CD8-positive, alpha-beta memory T cell (primary cell): ENCODE measurements around the gene THUMPD1. TPM values are rescaled to one million over a fixed set of nuclear protein-coding genes. Genes with fewer than 3 reads are reported as not detected.
"Not testable (repeated sequence)": the region's sequence is repeated elsewhere in the genome, so short reads cannot be mapped to it uniquely, and the experiment has no call there.

Experiments
- CTCF ChIA-PET: fragments of 350-600 bp; sonication (Branson Sonifier 250); formaldehyde crosslinking; loops from one replicate; lab custom pipeline; 2021; ENCODE audit warnings: antibody characterized with exemption; lab: Charles Lee
- POLR2A ChIA-PET: fragments of 350-600 bp; sonication (Branson Sonifier 250); formaldehyde crosslinking; loops from one replicate; lab custom pipeline; 2021; ENCODE audit warnings: antibody characterized with exemption; lab: Charles Lee
- DNase-seq, 5 donors: peaks; one replicate each; pipeline versions ENCODE4 v3.0.0 to v3.0.0-alpha.2; 2020 to 2022; ENCODE audit warnings: mixed read lengths in 1 of 5
- H3K27ac ChIP-seq: one replicate; pipeline ENCODE4 v1.7.0; 2013; ENCODE audit warnings: low read depth, mild to moderate bottlenecking, low read length, moderate library complexity
- H3K27me3 ChIP-seq: 2 replicates; pipeline ENCODE4 v1.7.0; 2013; ENCODE audit warnings: low read length, mild to moderate bottlenecking; ENCODE audit not compliant: insufficient read depth, poor library complexity, severe bottlenecking
- H3K36me3 ChIP-seq: 2 replicates; pipeline ENCODE4 v1.7.0; 2013; ENCODE audit warnings: mild to moderate bottlenecking, low read length, moderate library complexity; ENCODE audit not compliant: insufficient read depth
- H3K4me1 ChIP-seq: 2 replicates; pipeline ENCODE4 v1.7.0; 2013; ENCODE audit warnings: mild to moderate bottlenecking, low read length, moderate library complexity; ENCODE audit not compliant: insufficient read depth
- H3K4me3 ChIP-seq: 2 replicates; pipeline ENCODE4 v1.7.0; 2013; ENCODE audit warnings: mild to moderate bottlenecking, low read length
- H3K9me3 ChIP-seq: 2 replicates; pipeline ENCODE4 v1.7.0; 2013; ENCODE audit warnings: mild to moderate bottlenecking, low read length
- H3K27ac Mint-ChIP-seq, 8 donors: one replicate each; pipeline ENCODE4 v1.8.0; 2020 to 2021; ENCODE audit warnings: mixed read lengths in 8 of 8, mild to moderate bottlenecking in 6 of 8, inconsistent platforms in 3 of 8, moderate library complexity in 3 of 8
- H3K27me3 Mint-ChIP-seq, 2 donors: one replicate each; pipeline ENCODE4 v1.8.0; 2020 to 2021; ENCODE audit warnings: mixed read lengths in 2 of 2, mild to moderate bottlenecking in 1 of 2, moderate library complexity in 1 of 2
- H3K36me3 Mint-ChIP-seq, 3 donors: one replicate each; pipeline ENCODE4 v1.8.0; 2020 to 2021; ENCODE audit warnings: mixed read lengths in 3 of 3, inconsistent platforms in 1 of 3, mild to moderate bottlenecking in 1 of 3
- H3K4me1 Mint-ChIP-seq, 3 donors: one replicate each; pipeline ENCODE4 v1.8.0; 2020 to 2021; ENCODE audit warnings: mixed read lengths in 3 of 3, inconsistent platforms in 1 of 3, mild to moderate bottlenecking in 1 of 3
- H3K4me3 Mint-ChIP-seq, 7 donors: one replicate each; pipeline ENCODE4 v1.8.0; 2020 to 2021; ENCODE audit warnings: mixed read lengths in 7 of 7, mild to moderate bottlenecking in 6 of 7, moderate library complexity in 4 of 7, inconsistent platforms in 2 of 7
- H3K9me3 Mint-ChIP-seq, 5 donors: one replicate each; pipeline ENCODE4 v1.8.0; 2020 to 2022; ENCODE audit warnings: mixed read lengths in 5 of 5, mild to moderate bottlenecking in 3 of 5, moderate library complexity in 2 of 5, inconsistent platforms in 1 of 5
- polyA plus RNA-seq: library from polyadenylated mRNA; unstranded; fragments of 300-500 nt; fragmentation: Illumina TruSeq; gene quantifications from one replicate; pipeline ENCODE4 v1.2.3, GENCODE V29; 2021
- total RNA-seq, 2 experiments: library from RNA; stranded (reverse); gene quantifications; one replicate each; pipeline ENCODE4 v1.2.3, GENCODE V29; 2021

The THUMPD1 gene
- total and polyA plus RNA-seq, 3 experiments from 2014 or later = 52.2 to 74.4 (median 54.1) TPM

- POLR2A ChIA-PET, H3K9me3 Mint-ChIP-seq, CTCF ChIA-PET, H3K27ac Mint-ChIP-seq, H3K27me3 Mint-ChIP-seq, H3K4me1 ChIP-seq, H3K36me3 Mint-ChIP-seq, H3K4me3 Mint-ChIP-seq, H3K36me3 ChIP-seq, H3K9me3 ChIP-seq, DNase-seq, H3K27ac ChIP-seq, H3K27me3 ChIP-seq, H3K4me3 ChIP-seq, H3K4me1 Mint-ChIP-seq: not testable (repeated sequence)
These were observed 33.5 kb downstream of the THUMPD1 start for GRCh38 chr16:20708129-20708528.

- POLR2A ChIA-PET = no interaction called here
These were observed 34.2 kb downstream of the THUMPD1 start for GRCh38 chr16:20707461-20707860.

GRCh38 chr16:20705972-20706371 is 35.6 kb downstream of the THUMPD1 start:
- H3K4me1 ChIP-seq, H3K27me3 Mint-ChIP-seq, DNase-seq, H3K9me3 ChIP-seq, H3K27me3 ChIP-seq, CTCF ChIA-PET, H3K36me3 ChIP-seq, H3K27ac Mint-ChIP-seq, H3K9me3 Mint-ChIP-seq, H3K4me3 Mint-ChIP-seq, H3K27ac ChIP-seq, H3K4me3 ChIP-seq, POLR2A ChIA-PET, H3K4me1 Mint-ChIP-seq: not testable (repeated sequence)
- peaks cover 3 to 12% (median 7%) of the 10 kb centered on the region in 3 donors for H3K36me3 Mint-ChIP-seq

More at GRCh38 chr16:20707461-20707860, 34.2 kb downstream of the THUMPD1 start:
- peaks cover 0 to 1% (median 0%) of the 10 kb centered on the region in 5 donors for H3K9me3 Mint-ChIP-seq
- no peaks in the 10 kb centered on the region for H3K4me1 Mint-ChIP-seq
- H3K4me1 ChIP-seq = no peaks in the 10 kb centered on the region
- H3K4me3 ChIP-seq = no peak overlapping the region
- no peaks in the 10 kb centered on the region for H3K9me3 ChIP-seq
- no peaks in the 10 kb centered on the region for H3K36me3 ChIP-seq
- no peaks in the 10 kb centered on the region for H3K27me3 ChIP-seq
- CTCF ChIA-PET = no interaction called here
- H3K27ac ChIP-seq = no peak overlapping the region
- peaks cover 0 to 2% of the 10 kb centered on the region in 2 donors for H3K27me3 Mint-ChIP-seq
- DNase-seq = no peak
- no peak overlapping the region for H3K4me3 Mint-ChIP-seq
- H3K36me3 Mint-ChIP-seq = peaks cover 3 to 12% (median 6%) of the 10 kb centered on the region in 3 donors
- no peak overlapping the region for H3K27ac Mint-ChIP-seq

- no peak for DNase-seq
These were observed 37.3 kb downstream of the THUMPD1 start for GRCh38 chr16:20704281-20704680.

GRCh38 chr16:20701692-20702091 is 39.9 kb downstream of the THUMPD1 start:
- H3K9me3 Mint-ChIP-seq, H3K27me3 Mint-ChIP-seq, H3K36me3 Mint-ChIP-seq, H3K4me1 Mint-ChIP-seq, H3K4me1 ChIP-seq, DNase-seq, H3K27ac ChIP-seq, H3K9me3 ChIP-seq, H3K27me3 ChIP-seq, H3K36me3 ChIP-seq, H3K4me3 ChIP-seq, H3K27ac Mint-ChIP-seq, H3K4me3 Mint-ChIP-seq, POLR2A ChIA-PET, CTCF ChIA-PET: not testable (repeated sequence)

More at GRCh38 chr16:20704281-20704680, 37.3 kb downstream of the THUMPD1 start:
- CTCF ChIA-PET = no interaction called here
- Mint-ChIP-seq H3K27me3 (peaks cover 0 to 4% of the 10 kb centered on the region in 2 donors), H3K4me1 (no peaks in the 10 kb centered on the region), H3K36me3 (peaks cover 3 to 12% (median 7%) of the 10 kb centered on the region in 3 donors), H3K27ac (no peak overlapping the region), H3K9me3 (peaks cover 0 to 5% (median 1%) of the 10 kb centered on the region in 5 donors), H3K4me3 (no peak overlapping the region)
- Histone ChIP-seq H3K36me3 (no peaks in the 10 kb centered on the region), H3K27ac (no peak overlapping the region), H3K9me3 (no peaks in the 10 kb centered on the region), H3K27me3 (no peaks in the 10 kb centered on the region), H3K4me3 (no peak overlapping the region), H3K4me1 (no peaks in the 10 kb centered on the region)
- POLR2A ChIA-PET = no interaction called here

- Histone ChIP-seq H3K9me3 (no peaks in the 10 kb centered on the region), H3K4me1 (no peaks in the 10 kb centered on the region), H3K4me3 (no peak overlapping the region), H3K36me3 (no peaks in the 10 kb centered on the region), H3K27ac (no peak overlapping the region), H3K27me3 (no peaks in the 10 kb centered on the region)
- Mint-ChIP-seq H3K27me3 (peaks cover 2 to 29% of the 10 kb centered on the region in 2 donors), H3K9me3 (peaks cover 0 to 3% (median 0%) of the 10 kb centered on the region in 5 donors), H3K36me3 (no peaks in the 10 kb centered on the region), H3K4me1 (no peaks in the 10 kb centered on the region), H3K27ac (no peak overlapping the region), H3K4me3 (no peak overlapping the region)
- DNase-seq = no peak
- POLR2A ChIA-PET = no interaction called here
- CTCF ChIA-PET = no interaction called here
These were observed 45.0 kb downstream of the THUMPD1 start for GRCh38 chr16:20696618-20697017.

GRCh38 chr16:20695024-20695423 is 46.6 kb downstream of the THUMPD1 start:
- Histone ChIP-seq H3K36me3 (no peaks in the 10 kb centered on the region), H3K9me3 (no peaks in the 10 kb centered on the region), H3K4me1 (no peaks in the 10 kb centered on the region), H3K27ac (no peak overlapping the region), H3K4me3 (no peak overlapping the region), H3K27me3 (no peaks in the 10 kb centered on the region)
- Mint-ChIP-seq H3K4me3 (no peak overlapping the region), H3K9me3 (peaks cover 0 to 2% (median 0%) of the 10 kb centered on the region in 5 donors), H3K36me3 (no peaks in the 10 kb centered on the region), H3K27ac (no peak overlapping the region), H3K4me1 (no peaks in the 10 kb centered on the region), H3K27me3 (peaks cover 0 to 32% of the 10 kb centered on the region in 2 donors)
- CTCF ChIA-PET = no interaction called here
- DNase-seq = no peak
- POLR2A ChIA-PET = no interaction called here

- H3K4me3 ChIP-seq, H3K4me1 Mint-ChIP-seq, H3K9me3 ChIP-seq, DNase-seq, H3K36me3 ChIP-seq, POLR2A ChIA-PET, H3K27ac Mint-ChIP-seq, H3K4me1 ChIP-seq, H3K9me3 Mint-ChIP-seq, H3K27me3 ChIP-seq, H3K4me3 Mint-ChIP-seq, H3K27ac ChIP-seq, H3K36me3 Mint-ChIP-seq: not testable (repeated sequence)
- peaks cover 0 to 32% of the 10 kb centered on the region in 2 donors for H3K27me3 Mint-ChIP-seq
- CTCF ChIA-PET = interaction anchor here (1.1 kb wide), 1 partner anchor 15 kb away, joined by 4 read pairs; no protein-coding TSS in a partner anchor
These were observed 47.5 kb downstream of the THUMPD1 start for GRCh38 chr16:20694096-20694495.
